Loucy (cell line): ENCODE results near the gene AP1G2.

ENCODE experiments used
- EZH2phosphoT487 ChIP-seq: fragments of 200-600 bp; IDR thresholded peaks from 2 replicates; pipeline ENCODE4 v1.6.1; 2018; ENCODE audit warnings: antibody characterized with exemption, mild to moderate bottlenecking, moderate library complexity, borderline replicate concordance
- TF ChIP-seq, protein P1 (sequence below): fragments of 200-600 bp; sonication (generic); conservative IDR thresholded peaks from 2 replicates; pipeline ENCODE4 v1.5.1; 2014; ENCODE audit warnings: mild to moderate bottlenecking, antibody characterized with exemption, low read length

DNA sequence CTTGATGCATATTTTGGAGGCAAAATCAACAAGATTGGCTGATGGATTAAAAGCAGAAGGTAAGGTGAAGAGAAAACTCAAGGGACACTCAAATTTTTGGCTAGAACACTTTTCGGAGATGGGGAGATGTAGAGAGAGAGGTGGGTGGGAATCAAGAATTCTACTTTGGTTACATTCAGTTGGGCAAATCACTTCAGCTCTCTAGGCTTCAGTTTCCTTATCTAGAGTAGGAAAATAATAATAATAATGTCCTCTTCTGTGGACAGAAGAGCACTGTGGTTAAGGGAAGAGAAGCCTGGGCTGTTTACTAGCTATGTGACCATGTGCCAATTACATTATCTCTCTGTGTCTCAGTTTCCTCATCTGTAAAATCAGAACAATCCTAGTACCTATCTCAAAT lies 45.2 kb upstream of the AP1G2 start:
- TF ChIP-seq, protein P1, sequence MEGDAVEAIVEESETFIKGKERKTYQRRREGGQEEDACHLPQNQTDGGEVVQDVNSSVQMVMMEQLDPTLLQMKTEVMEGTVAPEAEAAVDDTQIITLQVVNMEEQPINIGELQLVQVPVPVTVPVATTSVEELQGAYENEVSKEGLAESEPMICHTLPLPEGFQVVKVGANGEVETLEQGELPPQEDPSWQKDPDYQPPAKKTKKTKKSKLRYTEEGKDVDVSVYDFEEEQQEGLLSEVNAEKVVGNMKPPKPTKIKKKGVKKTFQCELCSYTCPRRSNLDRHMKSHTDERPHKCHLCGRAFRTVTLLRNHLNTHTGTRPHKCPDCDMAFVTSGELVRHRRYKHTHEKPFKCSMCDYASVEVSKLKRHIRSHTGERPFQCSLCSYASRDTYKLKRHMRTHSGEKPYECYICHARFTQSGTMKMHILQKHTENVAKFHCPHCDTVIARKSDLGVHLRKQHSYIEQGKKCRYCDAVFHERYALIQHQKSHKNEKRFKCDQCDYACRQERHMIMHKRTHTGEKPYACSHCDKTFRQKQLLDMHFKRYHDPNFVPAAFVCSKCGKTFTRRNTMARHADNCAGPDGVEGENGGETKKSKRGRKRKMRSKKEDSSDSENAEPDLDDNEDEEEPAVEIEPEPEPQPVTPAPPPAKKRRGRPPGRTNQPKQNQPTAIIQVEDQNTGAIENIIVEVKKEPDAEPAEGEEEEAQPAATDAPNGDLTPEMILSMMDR: no peak
- TF ChIP-seq EZH2phosphoT487: no peak
